Transverse colon (tissue), 3 donors: ENCODE results near the gene TENT4B.

ENCODE experiments used
- POLR2A ChIP-seq: fragments of 450-650 bp; IDR thresholded peaks from one replicate; pipeline ENCODE4 v1.6.1; 2016; ENCODE audit warnings: antibody characterized with exemption, mild to moderate bottlenecking, moderate library complexity
- TF ChIP-seq, protein P1 (sequence below), 5 experiments: fragments of 200-600 bp in 3 of 5; fragments of 450-650 bp in 2 of 5; sonication (generic) in 3 of 5; IDR thresholded peaks; 1 replicate in 2 of 5; 2 replicates in 3 of 5; pipeline ENCODE4 v1.5.1; 2016 to 2017; ENCODE audit warnings: antibody characterized with exemption in 5 of 5, inconsistent platforms in 3 of 5, mild to moderate bottlenecking in 2 of 5, moderate library complexity in 1 of 5

DNA sequence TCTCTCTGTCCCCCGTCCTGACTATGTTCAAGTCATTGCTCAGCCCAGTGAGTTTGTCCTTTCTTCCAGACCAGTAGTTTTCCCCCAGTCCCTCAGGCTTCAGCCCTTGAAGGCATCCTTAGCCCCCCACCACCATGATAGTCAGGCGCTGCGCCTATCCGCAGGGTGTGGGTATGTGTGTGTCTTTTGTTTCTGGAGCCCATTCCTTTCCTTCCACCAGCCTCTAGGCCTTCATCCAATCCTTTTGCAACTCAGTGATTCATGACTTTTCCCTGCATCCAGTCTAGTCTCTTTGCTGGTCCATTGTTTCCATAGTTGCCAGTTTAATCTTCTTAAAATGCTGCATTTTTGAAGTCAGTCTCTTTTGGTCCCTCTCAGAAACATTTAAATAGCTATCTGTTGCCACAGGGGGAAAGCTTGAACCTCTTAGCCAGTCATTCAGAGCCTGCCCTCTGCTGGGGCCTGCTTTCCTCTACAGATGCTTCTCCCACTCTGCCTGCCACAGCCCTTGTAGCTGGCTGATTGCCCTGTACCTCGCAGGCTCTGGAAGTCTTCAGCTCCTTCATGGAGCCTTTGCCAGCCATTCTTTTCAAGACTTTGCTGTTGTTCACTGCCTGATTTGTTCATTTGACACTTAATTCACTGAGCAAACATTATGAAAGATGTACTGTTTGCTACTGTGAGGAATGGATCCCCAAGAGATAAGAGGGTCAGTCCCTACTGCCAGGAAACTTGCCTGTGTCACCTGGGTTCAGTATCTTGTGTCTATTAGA lies 57.3 kb downstream of the TENT4B start:
- TF ChIP-seq POLR2A = no peak
- TF ChIP-seq, protein P1, sequence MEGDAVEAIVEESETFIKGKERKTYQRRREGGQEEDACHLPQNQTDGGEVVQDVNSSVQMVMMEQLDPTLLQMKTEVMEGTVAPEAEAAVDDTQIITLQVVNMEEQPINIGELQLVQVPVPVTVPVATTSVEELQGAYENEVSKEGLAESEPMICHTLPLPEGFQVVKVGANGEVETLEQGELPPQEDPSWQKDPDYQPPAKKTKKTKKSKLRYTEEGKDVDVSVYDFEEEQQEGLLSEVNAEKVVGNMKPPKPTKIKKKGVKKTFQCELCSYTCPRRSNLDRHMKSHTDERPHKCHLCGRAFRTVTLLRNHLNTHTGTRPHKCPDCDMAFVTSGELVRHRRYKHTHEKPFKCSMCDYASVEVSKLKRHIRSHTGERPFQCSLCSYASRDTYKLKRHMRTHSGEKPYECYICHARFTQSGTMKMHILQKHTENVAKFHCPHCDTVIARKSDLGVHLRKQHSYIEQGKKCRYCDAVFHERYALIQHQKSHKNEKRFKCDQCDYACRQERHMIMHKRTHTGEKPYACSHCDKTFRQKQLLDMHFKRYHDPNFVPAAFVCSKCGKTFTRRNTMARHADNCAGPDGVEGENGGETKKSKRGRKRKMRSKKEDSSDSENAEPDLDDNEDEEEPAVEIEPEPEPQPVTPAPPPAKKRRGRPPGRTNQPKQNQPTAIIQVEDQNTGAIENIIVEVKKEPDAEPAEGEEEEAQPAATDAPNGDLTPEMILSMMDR (IDR thresholded peaks at IDR 0.05) = peak; percentile 62 to 84 (median 65)
